DMS53 treated with DMSO at 0.1 percent for 48 hours (cell line): ENCODE results near the gene NDEL1.

Experiments used
- DNase-seq: peaks from one replicate; lab custom pipeline; 2025; ENCODE audit not compliant: unreplicated experiment; lab: John Stamatoyannopoulos, UW

NDEL1 gene

DNA sequence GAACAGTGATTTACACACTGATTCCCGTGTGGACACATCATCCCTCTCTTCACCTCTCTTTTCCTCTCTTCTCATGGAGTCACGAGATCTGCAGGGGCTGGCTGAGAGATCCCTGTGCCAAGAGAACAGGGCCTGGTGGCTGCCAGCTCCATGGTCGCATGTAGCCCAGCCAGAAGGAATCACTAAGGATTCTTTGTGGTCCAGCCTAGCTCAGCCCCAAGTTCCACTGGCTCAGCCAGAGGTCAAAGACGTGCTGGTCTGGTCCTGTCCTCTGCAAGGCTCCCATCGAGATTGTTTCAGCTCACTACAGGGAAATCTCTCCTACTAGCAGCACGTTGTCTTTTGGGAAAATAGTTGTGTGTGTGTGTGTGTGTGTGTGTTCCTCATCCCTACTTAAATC, 66.4 kb downstream of the NDEL1 start:
- DNase-seq = no peak

DNA sequence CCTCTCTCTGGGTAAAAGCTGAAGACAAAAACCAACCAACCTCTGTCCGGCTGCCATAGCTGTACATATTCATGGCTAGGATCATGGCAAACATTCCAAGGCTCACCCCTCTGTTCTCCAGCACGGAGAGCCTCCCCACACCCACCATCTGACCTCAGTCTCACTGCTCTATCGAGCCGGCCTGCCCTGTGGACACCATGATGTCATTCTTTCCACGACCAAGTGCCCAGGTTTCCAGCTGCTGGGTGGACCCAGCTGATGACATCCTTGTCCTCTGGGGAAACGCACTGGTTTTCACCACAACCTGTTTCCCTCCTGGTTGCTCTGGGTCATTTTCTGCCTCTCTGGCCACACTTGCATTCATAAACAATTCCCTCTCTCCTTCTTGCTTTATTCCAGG, 67.7 kb downstream of the NDEL1 start:
- no peak for DNase-seq

DNA sequence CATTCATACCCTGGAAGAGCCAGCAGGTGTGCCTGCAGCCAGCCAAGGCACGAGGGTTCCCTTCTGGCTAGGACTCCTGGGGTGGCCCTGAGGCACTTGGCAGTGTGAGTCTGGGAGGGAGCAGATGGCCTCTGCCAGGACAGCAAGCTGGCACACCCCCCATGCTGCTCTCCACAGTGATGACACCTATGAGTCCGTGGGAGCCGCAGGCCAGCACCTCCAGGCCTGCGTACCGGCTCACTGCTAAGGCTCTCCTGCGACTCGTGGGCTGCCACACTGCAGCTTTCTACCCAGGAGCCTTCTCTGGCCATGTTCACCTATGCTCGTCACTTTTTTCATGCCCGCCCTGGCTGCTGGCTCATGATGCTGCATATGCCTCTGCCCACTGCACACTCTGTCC, 68.1 kb downstream of the NDEL1 start:
- DNase-seq = no peak

DNA sequence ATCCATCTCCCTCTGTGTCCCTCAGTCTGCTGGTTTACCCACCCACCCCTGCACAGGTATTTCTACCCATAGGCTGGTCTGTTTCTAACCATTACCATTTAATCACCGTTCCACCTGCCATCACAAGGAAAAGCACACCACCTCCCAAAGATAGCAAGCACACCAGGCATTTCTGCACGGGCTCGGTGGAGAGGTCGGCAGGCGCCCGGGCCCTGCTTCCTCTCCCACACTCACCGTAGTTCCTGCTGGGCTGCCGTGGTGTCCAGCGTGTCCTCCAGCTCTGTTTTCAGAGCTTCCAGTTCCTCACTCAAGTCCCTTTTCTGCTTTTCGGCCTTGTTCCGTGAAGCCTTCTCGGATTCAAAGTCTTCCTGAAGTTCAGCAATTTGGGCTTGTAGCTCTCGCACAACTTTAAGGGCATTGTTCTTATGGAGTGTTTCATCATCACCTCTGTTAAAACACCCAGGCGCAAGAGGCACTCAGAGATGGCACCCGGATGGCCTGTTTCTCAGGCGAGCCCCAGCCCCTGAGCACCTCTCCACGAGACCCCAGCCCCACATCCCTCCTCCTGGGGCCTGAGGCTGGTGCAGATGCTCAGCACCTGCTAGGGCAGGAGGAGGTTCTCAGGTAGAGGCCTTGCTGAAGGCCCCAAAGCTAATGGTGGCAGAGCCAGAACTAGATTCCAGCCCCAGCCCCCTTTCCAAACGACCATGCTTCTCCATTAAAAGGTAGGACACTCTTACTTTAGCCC, 69.0 kb downstream of the NDEL1 start:
- DNase-seq = no peak

DNA sequence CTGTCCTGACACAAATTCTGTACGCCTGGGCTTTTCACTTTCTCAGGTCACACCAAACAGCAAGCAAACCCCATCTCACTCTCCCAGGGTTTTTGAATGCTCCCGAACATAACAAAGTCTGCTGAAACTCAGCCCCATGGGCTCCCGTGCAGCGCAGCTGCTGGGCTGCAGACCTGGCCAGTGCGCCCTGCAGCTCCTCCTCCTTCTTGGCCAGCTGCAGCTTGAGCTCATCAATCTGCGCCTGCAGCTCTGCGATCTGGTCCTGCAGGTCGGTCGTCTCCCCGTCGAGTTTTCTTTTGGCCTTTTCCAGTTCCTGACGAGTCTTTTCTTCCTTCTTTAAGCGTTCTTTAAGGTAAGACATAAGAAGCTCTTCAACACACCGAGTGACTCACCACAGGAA, 70.5 kb downstream of the NDEL1 start:
- no peak for DNase-seq

DNA sequence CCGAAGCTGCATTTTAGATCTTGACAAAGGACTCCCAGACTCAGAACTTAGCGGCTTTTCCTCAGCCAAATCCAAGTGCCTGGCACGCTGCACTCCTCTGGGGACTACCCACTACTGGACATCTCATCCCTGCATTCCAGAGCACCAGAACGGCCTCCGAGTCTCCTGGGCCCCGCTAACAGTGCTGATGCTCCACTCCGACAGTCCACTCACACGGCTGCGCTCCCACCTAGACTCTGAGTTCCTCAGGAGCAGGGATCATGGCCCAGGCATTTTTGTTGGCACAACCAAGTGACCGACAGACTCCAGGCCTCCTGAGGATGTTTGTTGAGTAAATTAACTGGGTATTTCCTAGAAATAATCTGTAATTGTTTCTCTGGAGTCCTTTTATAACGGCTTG, 79.1 kb downstream of the NDEL1 start:
- DNase-seq = no peak
